HEK293T (cell line): Measurements from ENCODE around the gene TAPBP.
"Not testable (repeated sequence)": the region's sequence is repeated elsewhere in the genome, so short reads cannot be mapped to it uniquely, and the experiment has no call there.

ENCODE experiments used
- CTCF ChIA-PET: fragments of 350-600 bp; formaldehyde crosslinking; extraction: SDS; loops from one replicate; lab custom pipeline; 2021; ENCODE audit warnings: antibody characterized with exemption, inconsistent platforms; lab: Yijun Ruan, JAX
- POLR2A ChIA-PET: fragments of 350-600 bp; formaldehyde crosslinking; extraction: SDS; loops from one replicate; lab custom pipeline; 2020; ENCODE audit warnings: antibody characterized with exemption, inconsistent platforms; lab: Yijun Ruan, JAX
- DNase-seq: peaks from one replicate; pipeline ENCODE4 v3.0.0; 2012; ENCODE audit warnings: mixed read lengths; ENCODE audit errors: extremely low spot score
- ARNT ChIP-seq: fragments of 450-650 bp; IDR thresholded peaks from 2 replicates; pipeline ENCODE4 v1.6.1; 2017; ENCODE audit warnings: mild to moderate bottlenecking
- BHLHE40 ChIP-seq: fragments of 450-650 bp; IDR thresholded peaks from 2 replicates; pipeline ENCODE4 v1.6.1; 2016; ENCODE audit warnings: mild to moderate bottlenecking, moderate library complexity, borderline replicate concordance
- CTBP1 ChIP-seq: fragments of 450-650 bp; IDR thresholded peaks from 2 replicates; pipeline ENCODE4 v1.6.1; 2016; ENCODE audit warnings: borderline replicate concordance
- ELF4 ChIP-seq: fragments of 450-650 bp; IDR thresholded peaks from 2 replicates; pipeline ENCODE4 v1.6.1; 2017; ENCODE audit warnings: antibody characterized with exemption
- FOXA1 ChIP-seq: fragments of 450-650 bp; IDR thresholded peaks from 2 replicates; pipeline ENCODE4 v1.6.1; 2016; ENCODE audit warnings: mild to moderate bottlenecking
- FOXK2 ChIP-seq: fragments of 450-650 bp; IDR thresholded peaks from 2 replicates; pipeline ENCODE4 v1.6.1; 2016; ENCODE audit warnings: mild to moderate bottlenecking
- FOXM1 ChIP-seq: fragments of 450-650 bp; IDR thresholded peaks from 2 replicates; pipeline ENCODE4 v1.6.1; 2017; ENCODE audit warnings: mild to moderate bottlenecking, borderline replicate concordance
- HDGF ChIP-seq: fragments of 450-650 bp; IDR thresholded peaks from 2 replicates; pipeline ENCODE4 v1.6.1; 2017; ENCODE audit warnings: antibody characterized with exemption, borderline replicate concordance
- L3MBTL2 ChIP-seq: fragments of 450-650 bp; conservative IDR thresholded peaks from 2 replicates; pipeline ENCODE4 v1.6.1; 2016; ENCODE audit warnings: mild to moderate bottlenecking
- LEF1 ChIP-seq: fragments of 450-650 bp; IDR thresholded peaks from 2 replicates; pipeline ENCODE4 v1.6.1; 2017; ENCODE audit warnings: mild to moderate bottlenecking, borderline replicate concordance
- NFRKB ChIP-seq: fragments of 450-650 bp; IDR thresholded peaks from 2 replicates; pipeline ENCODE4 v1.6.1; 2016; ENCODE audit warnings: mild to moderate bottlenecking, moderate library complexity
- PKNOX1 ChIP-seq: fragments of 450-650 bp; IDR thresholded peaks from 2 replicates; pipeline ENCODE4 v1.6.1; 2016
- SP1 ChIP-seq: fragments of 450-650 bp; IDR thresholded peaks from 2 replicates; pipeline ENCODE4 v1.6.1; 2017
- SUZ12 ChIP-seq: fragments of 450-650 bp; IDR thresholded peaks from 2 replicates; pipeline ENCODE4 v1.6.1; 2016; ENCODE audit warnings: mild to moderate bottlenecking
- TARDBP ChIP-seq: fragments of 450-650 bp; IDR thresholded peaks from 2 replicates; pipeline ENCODE4 v1.6.1; 2016
- ZNF384 ChIP-seq: fragments of 450-650 bp; IDR thresholded peaks from 2 replicates; pipeline ENCODE4 v1.6.1; 2016

The TAPBP gene

GRCh38 chr6:33313709-33314514 is at the start of gene TAPBP:
TSS of gene TAPBP (minus strand) at chr6:33314078. CDS start at chr6:33314041, 37 bp downstream.
- ChIA-PET POLR2A (interaction anchor here (1.3 to 4.6 kb wide), 4 partner anchors 13 to 64 kb away, joined by 3 to 46 read pairs (median 12); partner anchors contain the start of genes B3GALT4 and RGL2), CTCF (no interaction called here)
- DNase-seq = peak; percentile 44
- no peak for TF ChIP-seq BHLHE40
- no peak for TF ChIP-seq FOXM1
- no peak for TF ChIP-seq TARDBP
- no peak for TF ChIP-seq SP1
- TF ChIP-seq FOXK2 = no peak
- no peak for TF ChIP-seq CTBP1
- no peak for TF ChIP-seq HDGF
- TF ChIP-seq ARNT = no peak
- no peak for TF ChIP-seq SUZ12
- TF ChIP-seq NFRKB = no peak

GRCh38 chr6:33363486-33363885 is 49.6 kb upstream of the TAPBP start:
- CTCF ChIA-PET, POLR2A ChIA-PET: not testable (repeated sequence)

GRCh38 chr6:33359331-33359730 is 45.5 kb upstream of the TAPBP start:
- ChIA-PET CTCF (no interaction called here), POLR2A (interaction anchor here (1.2 kb wide), 1 partner anchor 88 kb away, joined by 3 read pairs; the partner anchor contains the start of genes RPS18 and VPS52)
- TF ChIP-seq SUZ12 (no peak), FOXM1 (no peak), BHLHE40 (no peak), L3MBTL2 (no peak), TARDBP (no peak), NFRKB (no peak), LEF1 (no peak), FOXA1 (no peak), HDGF (no peak), SP1 (no peak), FOXK2 (no peak), ARNT (no peak), PKNOX1 (no peak), CTBP1 (no peak), ELF4 (no peak), ZNF384 (no peak)
- DNase-seq = no peak

More at GRCh38 chr6:33363486-33363885, 49.6 kb upstream of the TAPBP start:
- DNase-seq = not testable (repeated sequence)

- POLR2A ChIA-PET, DNase-seq, CTCF ChIA-PET: not testable (repeated sequence)
Measured at GRCh38 chr6:33357160-33357871, 43.4 kb upstream of the TAPBP start.

GRCh38 chr6:33356295-33356694 is 42.4 kb upstream of the TAPBP start:
- TF ChIP-seq ZNF384 (no peak), L3MBTL2 (no peak), FOXM1 (no peak), FOXK2 (no peak), HDGF (no peak), FOXA1 (no peak), LEF1 (no peak), CTBP1 (no peak), TARDBP (no peak), ARNT (no peak), SUZ12 (no peak), SP1 (no peak), NFRKB (no peak), BHLHE40 (no peak), PKNOX1 (no peak), ELF4 (no peak)
- DNase-seq = no peak
- ChIA-PET POLR2A (no interaction called here), CTCF (no interaction called here)

- CTCF ChIA-PET = interaction anchor here (1.5 kb wide), 1 partner anchor 11 kb away, joined by 4 read pairs; no protein-coding TSS in a partner anchor
- DNase-seq, POLR2A ChIA-PET: not testable (repeated sequence)
Measured at GRCh38 chr6:33355860-33356259, 42.0 kb upstream of the TAPBP start.

- TF ChIP-seq L3MBTL2 = no peak
- TF ChIP-seq FOXM1 = no peak
- TF ChIP-seq ELF4 = no peak
- no peak for TF ChIP-seq SUZ12
- no peak for TF ChIP-seq ZNF384
- no peak for TF ChIP-seq NFRKB
- TF ChIP-seq TARDBP = no peak
- no peak for TF ChIP-seq HDGF
- no peak for TF ChIP-seq SP1
- TF ChIP-seq ARNT = no peak
- TF ChIP-seq PKNOX1 = no peak
- TF ChIP-seq BHLHE40 = no peak
- no peak for DNase-seq
- ChIA-PET CTCF (interaction anchor here (1.0 kb wide), 1 partner anchor 26 kb away, joined by 4 read pairs; no protein-coding TSS in a partner anchor), POLR2A (interaction anchor here (1.0 kb wide), 1 partner anchor 30 kb away, joined by 3 read pairs; the partner anchor contains the start of gene ZBTB22)
Measured at GRCh38 chr6:33347816-33348215, 33.9 kb upstream of the TAPBP start.

GRCh38 chr6:33346972-33347371 is 33.1 kb upstream of the TAPBP start:
- POLR2A ChIA-PET, DNase-seq, CTCF ChIA-PET: not testable (repeated sequence)
